Activated CD8-positive, alpha-beta T cell treated with anti-CD3 and anti-CD28 coated beads for 36 hours (primary cell): Measurements from ENCODE around the gene B3GALT6. TPM values are rescaled to one million over a fixed set of nuclear protein-coding genes. Genes with fewer than 3 reads are reported as not detected.
A peak's percentile ranks its signal among the peaks of the same experiment; 100 is the strongest.

ENCODE experiments used
- ATAC-seq: fragments of 200-7000 bp; cut with Tn5 transposase; one replicate; pipeline ENCODE4 v1.10.0; 2021; ENCODE audit warnings: mild to moderate bottlenecking, moderate library complexity
- CTCF ChIA-PET: fragments of 350-600 bp; sonication (Branson Sonifier 250); formaldehyde crosslinking; loops from one replicate; lab custom pipeline; 2021; ENCODE audit warnings: antibody characterized with exemption; lab: Charles Lee
- POLR2A ChIA-PET: fragments of 350-600 bp; sonication (Branson Sonifier 250); formaldehyde crosslinking; loops from one replicate; lab custom pipeline; 2021; ENCODE audit warnings: antibody characterized with exemption; lab: Charles Lee
- DNase-seq: peaks from one replicate; pipeline ENCODE4 v3.0.0-alpha.2; 2020
- H3K27ac Mint-ChIP-seq: one replicate; pipeline ENCODE4 v1.8.0; 2021; ENCODE audit warnings: mild to moderate bottlenecking, mixed read lengths
- H3K27me3 Mint-ChIP-seq: one replicate; pipeline ENCODE4 v1.8.0; 2021; ENCODE audit warnings: mixed read lengths
- H3K36me3 Mint-ChIP-seq: one replicate; pipeline ENCODE4 v1.8.0; 2021; ENCODE audit warnings: low read depth, mixed read lengths
- H3K4me1 Mint-ChIP-seq: one replicate; pipeline ENCODE4 v1.8.0; 2021; ENCODE audit warnings: low read depth, mixed read lengths
- H3K4me3 Mint-ChIP-seq: one replicate; pipeline ENCODE4 v1.8.0; 2021; ENCODE audit warnings: mild to moderate bottlenecking, moderate library complexity, mixed read lengths
- H3K9me3 Mint-ChIP-seq: one replicate; pipeline ENCODE4 v1.8.0; 2021; ENCODE audit warnings: mixed read lengths
- CTCF ChIP-seq: fragments of 200-600 bp; IDR thresholded peaks from one replicate; pipeline ENCODE4 v1.8.0; 2022; ENCODE audit warnings: antibody characterized with exemption, mild to moderate bottlenecking
- intact Hi-C: fragments of 100-400 bp; cut with micrococcal nuclease; formaldehyde crosslinking; loops from one replicate; pipeline ENCODE4 v1.10.0; 2022
- total RNA-seq, 2 experiments: library from RNA; stranded (reverse); gene quantifications; one replicate each; pipeline ENCODE4 v1.2.3, GENCODE V29; 2021

B3GALT6 gene
- total RNA-seq, 2 experiments from 2014 or later, result 13.1 to 14.3 TPM

- intact Hi-C loops, result no loop called here
- peaks cover 16% of the 10 kb centered on the region for H3K4me1 Mint-ChIP-seq
- DNase-seq, result no peak
- peak overlapping the region; percentile 12 for H3K4me3 Mint-ChIP-seq
- ChIA-PET CTCF (interaction anchor here (1.3 to 2.5 kb wide), 2 partner anchors 77 to 215 kb away, joined by 6 to 8 read pairs; no protein-coding TSS in a partner anchor), POLR2A (interaction anchor here (1.0 to 1.2 kb wide), 3 partner anchors 8 to 56 kb away, joined by 3 read pairs; no protein-coding TSS in a partner anchor)
- H3K36me3 Mint-ChIP-seq, result peaks cover 6% of the 10 kb centered on the region
- no peak for TF ChIP-seq CTCF
- ATAC-seq, result no peak
- peaks cover 8% of the 10 kb centered on the region for H3K9me3 Mint-ChIP-seq
- no peaks in the 10 kb centered on the region for H3K27me3 Mint-ChIP-seq
- peak overlapping the region; percentile 76 for H3K27ac Mint-ChIP-seq
These were observed 32.7 kb upstream of the B3GALT6 start for GRCh38 chr1:1199141-1199960.

- Mint-ChIP-seq H3K36me3 (peaks cover 2% of the 10 kb centered on the region), H3K4me1 (peaks cover 12% of the 10 kb centered on the region), H3K27me3 (no peaks in the 10 kb centered on the region), H3K27ac (peak overlapping the region; percentile 78), H3K4me3 (peak overlapping the region; percentile 57), H3K9me3 (peaks cover under 1% of the 10 kb centered on the region)
- POLR2A ChIA-PET, result interaction anchor here (0.9 to 1.2 kb wide), 3 partner anchors 13 to 55 kb away, joined by 3 to 4 read pairs (median 3); no protein-coding TSS in a partner anchor
- intact Hi-C loops, result loop anchor here (10.0 kb wide), 1 partner anchor 55 kb away; no protein-coding TSS in a partner anchor
- no peak for TF ChIP-seq CTCF
- CTCF ChIA-PET, result interaction anchor here (1.0 to 2.5 kb wide), 3 partner anchors 9 to 216 kb away, joined by 5 to 8 read pairs (median 6); no protein-coding TSS in a partner anchor
- no peak for DNase-seq
- ATAC-seq, result no peak
These were observed 31.8 kb upstream of the B3GALT6 start for GRCh38 chr1:1199961-1200875.

GRCh38 chr1:1200876-1201810 lies 30.9 kb upstream of the B3GALT6 start:
- Mint-ChIP-seq H3K36me3 (peaks cover 2% of the 10 kb centered on the region), H3K27me3 (no peaks in the 10 kb centered on the region), H3K27ac (peak overlapping the region; percentile 78), H3K4me1 (peaks cover 12% of the 10 kb centered on the region), H3K4me3 (peak overlapping the region; percentile 57), H3K9me3 (no peaks in the 10 kb centered on the region)
- no peak for TF ChIP-seq CTCF
- ChIA-PET CTCF (interaction anchor here (1.0 to 2.5 kb wide), 3 partner anchors 10 to 217 kb away, joined by 5 to 8 read pairs (median 6); no protein-coding TSS in a partner anchor), POLR2A (interaction anchor here (0.9 to 1.1 kb wide), 2 partner anchors 12 to 15 kb away, joined by 3 to 4 read pairs; no protein-coding TSS in a partner anchor)
- DNase-seq (peak; percentile 88), ATAC-seq (peak; percentile 82)
- intact Hi-C loops, result loop anchor here (10.0 kb wide), 1 partner anchor 56 kb away; no protein-coding TSS in a partner anchor

GRCh38 chr1:1202831-1203560 lies 29.0 kb upstream of the B3GALT6 start:
- H3K36me3 Mint-ChIP-seq, result peaks cover 2% of the 10 kb centered on the region
- H3K4me1 Mint-ChIP-seq, result peaks cover 20% of the 10 kb centered on the region
- POLR2A ChIA-PET, result no interaction called here
- CTCF ChIA-PET, result no interaction called here
- no peaks in the 10 kb centered on the region for H3K27me3 Mint-ChIP-seq
- DNase-seq (peak; percentile 21), ATAC-seq (no peak)
- H3K27ac Mint-ChIP-seq, result no peak overlapping the region
- no peak overlapping the region for H3K4me3 Mint-ChIP-seq
- no peak for TF ChIP-seq CTCF
- no peaks in the 10 kb centered on the region for H3K9me3 Mint-ChIP-seq
- intact Hi-C loops, result loop anchor here (10.0 kb wide), 1 partner anchor 58 kb away; no protein-coding TSS in a partner anchor
